ENCODE data around the gene UBE2Z. TPM values are rescaled to one million over a fixed set of nuclear protein-coding genes. Genes with fewer than 3 reads are reported as not detected.

The UBE2Z gene
- total and polyA plus RNA-seq, 8 donors: 65.8 to 108 (median 101) TPM

GRCh38 chr17:48873696-48874443 is 34.3 kb upstream of the UBE2Z start:
- ATAC-seq (no peak), DNase-seq (no peak)
- Histone ChIP-seq H3K27me3 (no peaks in the 10 kb centered on the region), H3K4me3 (no peak overlapping the region), H3K4me1 (peaks cover 4 to 28% of the 10 kb centered on the region in 2 donors), H3K27ac (no peak overlapping the region), H3K9me3 (no peaks in the 10 kb centered on the region), H3K36me3 (no peaks in the 10 kb centered on the region)
- intact Hi-C loops (cut with DNase I): no loop called here
- no peak for TF ChIP-seq CTCF (IDR thresholded peaks at IDR 0.05)

GRCh38 chr17:48878920-48879898 is 29.0 kb upstream of the UBE2Z start:
- DNase-seq: peak in 2 of 4 donors; percentile 56 to 72
- H3K27ac ChIP-seq: no peak overlapping the region

GRCh38 chr17:48882272-48882671 is 25.9 kb upstream of the UBE2Z start:
- Histone ChIP-seq H3K27me3 (no peaks in the 10 kb centered on the region), H3K36me3 (no peaks in the 10 kb centered on the region), H3K27ac (no peak overlapping the region), H3K9me3 (no peaks in the 10 kb centered on the region), H3K4me1 (peaks cover 0 to 13% of the 10 kb centered on the region in 2 donors), H3K4me3 (no peak overlapping the region)
- intact Hi-C loops (cut with DNase I): loop anchor here (10.0 kb wide), 3 partner anchors 77 to 207 kb away; no protein-coding TSS in a partner anchor
- DNase-seq (no peak), ATAC-seq (no peak)
- no peak for TF ChIP-seq CTCF (IDR thresholded peaks at IDR 0.05)

More at GRCh38 chr17:48878920-48879898, 29.0 kb upstream of the UBE2Z start:
- intact Hi-C loops (cut with DNase I): loop anchor here in 1 of 2 donors (5.0 kb wide), 2 partner anchors 62 to 152 kb away; partner anchors contain the start of genes HOXB13 and TTLL6
- H3K27me3 ChIP-seq: no peaks in the 10 kb centered on the region
- peak; percentile 87 to 91 for TF ChIP-seq CTCF (IDR thresholded peaks at IDR 0.05)
- no peak overlapping the region for H3K4me3 ChIP-seq
- H3K9me3 ChIP-seq: no peaks in the 10 kb centered on the region
- peaks cover 0 to 4% of the 10 kb centered on the region in 2 donors for H3K4me1 ChIP-seq
- H3K36me3 ChIP-seq: no peaks in the 10 kb centered on the region
- peak; percentile 93 for ATAC-seq

GRCh38 chr17:48883171-48883570 is 25.0 kb upstream of the UBE2Z start:
- Histone ChIP-seq H3K27me3 (no peaks in the 10 kb centered on the region), H3K9me3 (no peaks in the 10 kb centered on the region), H3K4me3 (no peak overlapping the region), H3K27ac (no peak overlapping the region), H3K4me1 (peaks cover 0 to 13% of the 10 kb centered on the region in 2 donors), H3K36me3 (no peaks in the 10 kb centered on the region)
- no peak for TF ChIP-seq CTCF (IDR thresholded peaks at IDR 0.05)
- DNase-seq (no peak), ATAC-seq (no peak)
- intact Hi-C loops (cut with DNase I): loop anchor here (10.0 kb wide), 3 partner anchors 78 to 208 kb away; no protein-coding TSS in a partner anchor
